Nucleus accumbens (tissue), 56 donors: ENCODE measurements around the gene CDK5R1.

Source experiments
- DNase-seq, 56 donors: peaks; one replicate each; lab custom pipeline; 2025; lab: John Stamatoyannopoulos, UW

Gene CDK5R1

GRCh38 chr17:32470405-32471167 is 16.2 kb upstream of the CDK5R1 start:
- DNase-seq, result no peak

GRCh38 chr17:32471652-32472051 is 15.1 kb upstream of the CDK5R1 start:
- no peak for DNase-seq

DNA sequence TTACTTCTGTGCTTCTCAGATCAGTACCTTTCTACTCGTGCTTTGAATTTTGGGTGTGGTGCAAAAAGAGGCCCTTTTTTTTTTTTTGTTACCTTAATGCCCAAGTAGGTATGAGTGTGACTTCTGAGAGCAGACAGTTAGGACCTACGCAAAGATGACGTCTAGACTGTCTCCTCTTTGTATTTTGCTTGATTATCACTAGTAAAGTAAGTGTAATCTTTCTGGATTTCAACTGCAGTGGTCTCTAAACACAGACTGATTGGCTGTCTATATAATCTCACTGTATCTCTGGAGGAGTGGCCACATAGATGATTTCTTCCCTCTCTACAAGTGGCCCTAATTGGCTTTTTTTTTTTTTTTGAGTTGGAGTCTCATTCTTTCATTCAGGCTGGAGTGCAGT is 11.5 kb upstream of the CDK5R1 start:
- no peak for DNase-seq

DNA sequence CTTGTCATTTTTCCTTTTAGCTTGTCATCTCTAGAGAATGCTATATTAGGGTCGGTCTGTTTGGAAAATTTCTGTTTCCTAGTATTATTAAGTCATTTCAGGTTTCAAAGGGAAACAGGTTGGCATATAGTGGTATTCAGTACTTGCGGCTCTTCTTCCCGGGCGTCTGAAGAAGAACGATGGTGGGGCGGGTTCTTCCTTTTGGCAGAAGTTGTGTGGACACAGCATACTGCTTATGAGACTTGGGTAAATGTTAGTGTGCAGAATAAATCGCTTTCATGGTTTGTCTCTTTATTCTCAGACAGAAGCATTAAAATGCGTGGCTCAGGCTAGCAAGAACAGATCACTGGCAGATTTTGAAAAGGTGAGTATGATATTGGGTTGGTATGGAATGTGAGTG is 9.6 kb upstream of the CDK5R1 start:
- no peak for DNase-seq

GRCh38 chr17:32479074-32479617 is 7.6 kb upstream of the CDK5R1 start:
- no peak for DNase-seq

DNA sequence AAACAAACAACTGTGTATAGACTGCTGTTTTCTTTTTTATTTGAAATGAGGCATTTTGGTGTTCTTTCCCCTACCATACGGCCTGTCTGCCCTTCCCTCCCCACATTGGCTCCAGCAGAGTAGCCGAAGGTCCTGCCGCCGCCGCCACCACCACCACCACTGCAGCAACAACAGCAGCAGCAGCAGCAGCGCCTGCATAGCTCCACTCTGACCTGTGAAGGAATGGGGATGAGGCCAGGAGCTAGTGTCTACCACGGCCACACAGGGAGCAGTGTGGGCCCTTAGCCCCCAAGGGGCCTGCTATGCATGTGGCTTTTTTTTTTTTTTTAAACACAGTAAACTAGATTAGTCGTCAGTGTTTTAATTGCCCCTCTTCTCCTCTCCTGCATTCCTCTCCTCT is 5.6 kb upstream of the CDK5R1 start:
- DNase-seq, result no peak

DNA sequence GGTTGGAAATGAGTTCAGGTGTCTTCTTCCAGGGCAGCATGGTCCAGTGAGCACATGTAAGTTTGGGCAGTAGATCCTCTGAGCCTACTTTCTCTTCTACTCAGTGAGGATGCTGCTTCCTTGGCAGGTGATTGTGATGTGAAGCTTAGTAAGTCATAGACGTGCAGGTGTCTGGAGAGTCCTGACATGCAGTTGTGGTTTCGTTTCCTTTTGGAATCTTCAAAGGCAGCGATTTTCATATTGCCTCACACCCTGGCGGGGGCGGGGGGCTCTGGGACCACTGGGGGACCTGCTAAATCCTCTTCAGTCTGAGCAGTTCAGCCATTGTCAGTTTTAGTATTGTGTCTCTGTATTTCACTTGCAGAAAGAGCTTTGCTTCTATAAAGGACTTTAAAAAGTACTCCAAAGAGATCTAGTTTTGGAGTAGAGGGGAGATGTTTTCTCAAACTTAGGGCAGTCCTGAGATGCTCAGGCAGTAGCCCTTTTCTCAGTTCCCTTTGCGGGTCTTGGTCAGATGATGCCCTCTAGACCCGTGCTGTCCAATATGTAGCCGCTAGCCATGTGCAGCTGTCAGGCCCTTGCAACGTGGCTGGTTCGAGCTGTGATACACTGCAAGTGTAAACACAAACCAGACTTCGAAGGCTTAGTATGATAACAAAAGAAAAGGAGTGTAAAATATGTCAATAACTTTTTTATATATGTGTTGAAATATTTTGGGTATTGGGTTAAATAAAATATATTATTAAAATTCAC is 4.0 kb upstream of the CDK5R1 start:
- DNase-seq, result no peak

GRCh38 chr17:32483451-32484019 is 3.3 kb upstream of the CDK5R1 start:
- DNase-seq, result peak; percentile 34 to 98 (median 81)

DNA sequence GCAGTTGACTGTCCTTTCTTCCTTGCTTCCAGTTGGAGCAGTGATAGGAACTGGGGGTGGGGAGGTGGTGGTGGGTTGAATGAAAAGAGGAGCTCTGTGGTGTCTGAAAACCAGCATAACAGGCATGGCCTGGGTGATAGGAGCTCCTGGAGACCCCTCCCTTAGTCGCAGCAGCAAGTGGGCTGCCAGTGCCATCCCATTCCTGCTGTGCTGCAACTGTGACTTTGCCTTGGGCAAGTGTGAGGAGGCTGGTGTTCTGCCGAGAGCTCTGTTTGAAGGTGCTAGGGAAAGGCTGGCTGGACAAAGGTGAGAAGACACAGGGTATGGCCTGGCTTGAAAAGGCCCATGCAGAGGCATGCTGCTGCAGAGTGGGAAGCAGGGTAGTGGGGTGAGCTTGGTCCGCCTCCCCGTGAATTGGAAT is 2.7 kb upstream of the CDK5R1 start:
- peak in 1 of 56 donors; percentile 65 for DNase-seq

DNA sequence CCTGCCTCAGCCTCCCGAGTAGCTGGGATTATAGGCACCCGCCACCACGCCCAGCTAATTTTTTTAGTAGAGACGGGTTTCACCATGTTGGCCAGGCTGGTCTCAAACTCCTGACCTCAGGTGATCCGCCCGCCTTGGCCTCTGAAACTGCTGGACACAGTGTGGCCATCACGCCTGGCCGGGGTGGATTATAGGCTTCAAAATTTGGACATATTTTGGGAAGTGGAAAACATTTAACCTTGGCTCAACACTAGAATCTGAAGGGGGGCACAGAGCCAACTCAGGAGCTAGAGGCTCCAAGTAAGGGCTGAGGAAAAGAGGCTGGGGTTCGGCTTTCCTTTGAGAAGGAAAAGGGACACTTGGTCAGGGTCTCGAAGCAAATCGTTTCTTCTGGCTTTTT is 2.2 kb upstream of the CDK5R1 start:
- DNase-seq, result no peak

DNA sequence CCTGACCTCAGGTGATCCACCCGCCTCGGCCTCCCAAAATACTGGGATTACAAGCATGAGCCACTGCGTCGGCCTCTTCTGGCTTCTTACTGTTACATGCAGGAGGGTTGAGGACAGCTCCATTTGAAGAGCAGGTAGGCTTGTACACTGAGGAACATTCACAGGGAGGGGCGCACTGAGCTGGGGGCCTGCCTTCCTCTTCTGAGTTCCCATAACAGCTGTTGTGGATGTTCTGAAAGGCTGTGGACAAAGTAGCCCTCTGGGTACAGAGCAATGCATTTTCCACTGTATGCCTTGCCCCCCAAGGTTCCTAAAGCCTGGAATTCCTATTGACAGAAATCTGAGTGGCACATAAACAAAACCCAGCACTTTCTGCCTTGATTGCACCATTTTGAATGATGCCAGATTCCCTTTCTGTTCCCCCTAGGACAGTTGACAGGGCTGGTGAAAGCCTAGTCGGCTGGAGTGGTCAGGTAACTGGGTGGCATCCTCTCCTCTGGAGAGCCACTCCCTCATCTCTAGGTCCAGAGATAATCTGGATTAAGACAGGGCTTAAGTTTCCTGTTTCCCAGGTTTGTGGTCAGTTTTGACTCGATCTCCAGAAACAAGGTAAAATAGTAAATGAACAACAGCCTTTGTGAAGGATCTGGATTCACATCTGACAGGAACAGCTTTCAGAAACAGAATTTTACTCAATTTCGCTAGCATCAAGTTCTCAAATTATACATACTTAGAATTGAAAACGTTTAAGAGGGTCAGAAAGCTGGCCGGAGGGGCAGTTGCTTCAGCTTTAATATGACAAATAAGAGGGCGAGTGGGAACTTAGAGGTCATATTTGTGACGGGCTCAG is 1.3 kb upstream of the CDK5R1 start:
- no peak for DNase-seq

DNA sequence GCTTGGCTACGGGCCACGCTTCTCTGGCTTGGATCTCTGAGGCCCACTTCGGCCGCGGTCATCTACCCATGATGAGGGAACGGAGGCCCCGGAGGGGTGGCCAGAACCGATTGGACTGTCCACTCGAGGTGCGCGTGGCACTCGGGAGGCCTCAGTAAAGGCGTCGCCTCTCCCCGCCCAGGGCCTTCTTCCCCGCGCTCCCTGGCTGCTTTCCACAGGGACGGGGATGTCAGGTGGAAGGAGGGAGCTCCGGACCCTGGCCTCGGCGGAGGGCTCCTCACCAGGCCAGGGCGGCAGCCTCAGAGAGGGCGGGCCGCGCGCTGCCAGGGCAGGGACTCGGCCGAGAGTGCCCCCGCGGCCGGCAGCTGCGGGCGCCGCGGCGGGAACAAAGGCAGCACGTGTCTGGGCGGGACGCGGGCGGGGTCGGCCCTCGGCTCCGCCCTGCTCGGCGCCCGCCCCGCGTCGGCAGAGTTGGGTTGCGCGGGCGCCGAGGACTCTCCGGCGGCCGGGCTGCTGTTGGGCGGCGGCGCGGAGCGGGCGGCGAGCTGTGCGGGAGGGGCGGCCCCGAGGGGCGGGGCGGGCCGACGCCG is 587 bp upstream of the CDK5R1 start:
- DNase-seq, result peak in 50 of 56 donors; percentile 47 to 92 (median 79)

GRCh38 chr17:32487473-32488176 is 832 bp downstream of the CDK5R1 start:
- DNase-seq, result peak in 16 of 56 donors; percentile 17 to 67 (median 44)

GRCh38 chr17:32488177-32488542 is 1.4 kb downstream of the CDK5R1 start:
- peak in 1 of 56 donors; percentile 19 for DNase-seq

GRCh38 chr17:32488604-32489180 is 1.9 kb downstream of the CDK5R1 start:
- no peak for DNase-seq

DNA sequence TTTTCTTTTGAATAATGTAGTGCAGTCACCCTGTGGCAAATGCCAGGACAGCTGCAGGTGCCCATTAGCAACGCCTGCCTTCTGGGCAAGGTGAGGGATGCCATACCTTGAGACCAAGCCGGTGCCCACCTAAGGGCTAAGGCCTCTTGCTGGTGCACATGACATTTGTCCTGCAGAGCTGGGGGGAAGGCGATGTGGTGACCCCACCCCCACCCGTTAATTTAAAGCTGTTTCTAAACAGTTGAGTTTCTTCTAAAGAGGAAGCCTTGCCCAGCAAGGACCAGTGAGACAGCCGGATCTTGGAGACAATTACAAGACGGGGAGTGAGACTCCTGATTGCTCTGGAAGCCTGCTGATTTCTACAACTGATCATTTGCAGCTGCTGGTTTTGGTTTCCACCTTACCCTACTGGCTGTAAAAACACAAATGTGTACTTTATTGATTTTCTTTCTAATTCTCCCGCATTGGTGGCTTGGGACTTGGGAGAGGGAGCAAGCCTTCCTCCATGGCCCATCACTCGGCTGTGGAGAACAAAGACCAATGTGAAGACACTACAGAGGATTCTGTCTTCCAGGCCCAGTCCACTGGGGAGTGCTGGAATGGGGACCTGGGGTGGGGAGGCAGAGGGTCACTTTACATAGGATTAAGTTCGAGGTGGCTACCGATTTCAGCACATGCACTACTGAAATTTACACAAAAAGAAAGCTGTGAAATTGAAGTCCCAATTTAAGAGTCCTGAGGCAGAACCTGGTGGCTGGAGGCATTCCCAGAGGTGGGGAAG is 2.7 kb downstream of the CDK5R1 start:
- DNase-seq, result peak in 1 of 56 donors; percentile 3

DNA sequence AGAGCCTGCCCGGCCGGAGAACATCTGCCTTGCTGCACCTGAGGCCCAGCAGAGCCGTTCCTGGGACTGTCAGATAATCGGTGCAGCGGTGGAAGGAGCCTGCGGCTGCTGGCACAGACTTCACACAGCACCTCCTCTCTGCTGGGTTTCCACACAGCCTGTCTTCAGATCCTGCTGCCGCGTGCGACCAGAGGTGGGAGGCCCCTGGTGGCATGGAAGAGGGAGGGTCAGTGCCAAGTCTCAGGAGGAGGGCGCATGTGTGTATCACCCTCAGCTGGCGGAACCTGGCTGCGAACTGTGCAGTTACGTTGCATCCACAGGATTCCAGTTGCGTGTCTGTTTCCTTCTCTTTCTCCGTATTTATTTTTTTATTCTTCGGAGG is 3.3 kb downstream of the CDK5R1 start:
- DNase-seq, result peak in 7 of 56 donors; percentile 10 to 48 (median 16)
